Liver (tissue), 9 donors: ENCODE measurements around the gene NAGPA. TPM values are rescaled to one million over a fixed set of nuclear protein-coding genes. Genes with fewer than 3 reads are reported as not detected.

Source experiments
- DNase-seq: peaks from one replicate; pipeline ENCODE4 v3.0.0-alpha.2; 2017; ENCODE audit warnings: low spot score
- H3K27ac ChIP-seq, 2 donors: one replicate each; pipeline ENCODE4 v1.7.0; 2013; ENCODE audit warnings: inconsistent platforms in 2 of 2, low read length in 2 of 2, control low read depth in 1 of 2, low read depth in 1 of 2, mild to moderate bottlenecking in 1 of 2
- H3K27me3 ChIP-seq, 4 donors: one replicate each; pipeline versions ENCODE4 v1.6.1 to v1.7.0; 2013; ENCODE audit warnings: low read length in 3 of 4, inconsistent platforms in 1 of 4, mild to moderate bottlenecking in 1 of 4, moderate library complexity in 1 of 4; ENCODE audit not compliant: control insufficient read depth in 4 of 4, insufficient read depth in 4 of 4
- H3K36me3 ChIP-seq, 4 donors: one replicate each; pipeline versions ENCODE4 v1.6.1 to v1.7.0; 2013; ENCODE audit warnings: low read length in 3 of 4, mild to moderate bottlenecking in 3 of 4, low read depth in 1 of 4, moderate library complexity in 1 of 4; ENCODE audit not compliant: control insufficient read depth in 4 of 4, insufficient read depth in 3 of 4
- H3K4me1 ChIP-seq, 4 donors: one replicate each; pipeline versions ENCODE4 v1.6.1 to v1.7.0; 2013; ENCODE audit warnings: low read length in 3 of 4, mild to moderate bottlenecking in 3 of 4, moderate library complexity in 1 of 4; ENCODE audit not compliant: control insufficient read depth in 4 of 4, insufficient read depth in 4 of 4
- H3K4me3 ChIP-seq, 3 donors: one replicate each; pipeline versions ENCODE4 v1.6.1 to v1.7.0; 2013; ENCODE audit warnings: low read length in 3 of 3, control low read depth in 1 of 3, low read depth in 1 of 3, mild to moderate bottlenecking in 1 of 3
- H3K9ac ChIP-seq, 2 donors: one replicate each; pipeline ENCODE4 v1.7.0; 2013; ENCODE audit warnings: low read length in 2 of 2, mild to moderate bottlenecking in 2 of 2, moderate library complexity in 2 of 2, control low read depth in 1 of 2, low read depth in 1 of 2
- H3K9me3 ChIP-seq, 4 donors: one replicate each; pipeline versions ENCODE4 v1.6.1 to v1.7.0; 2013; ENCODE audit warnings: low read length in 3 of 4; ENCODE audit not compliant: control insufficient read depth in 4 of 4
- CTCF ChIP-seq: fragments of 150-350 bp; IDR thresholded peaks from 2 replicates; pipeline ENCODE4 v1.5.1; 2017; ENCODE audit warnings: improper control_type of control experiment, low read depth, low read length; ENCODE audit not compliant: missing input control
- EGR1 ChIP-seq, 2 donors: IDR thresholded peaks; 2 replicates each; pipeline ENCODE4 v1.6.1; 2016 to 2018; ENCODE audit warnings: antibody characterized with exemption in 2 of 2, low read depth in 2 of 2
- FOXA1 ChIP-seq: IDR thresholded peaks from 2 replicates; pipeline ENCODE4 v1.6.1; 2016; ENCODE audit warnings: antibody characterized with exemption
- FOXA2 ChIP-seq: IDR thresholded peaks from 2 replicates; pipeline ENCODE4 v1.6.1; 2016; ENCODE audit warnings: antibody characterized with exemption
- GABPA ChIP-seq, 2 donors: IDR thresholded peaks in 1 of 2; conservative IDR thresholded peaks in 1 of 2; 2 replicates each; pipeline ENCODE4 v1.6.1; 2016; ENCODE audit warnings: antibody characterized with exemption in 2 of 2, mild to moderate bottlenecking in 1 of 2, moderate library complexity in 1 of 2
- HNF4A ChIP-seq, 2 donors: conservative IDR thresholded peaks; 2 replicates each; pipeline ENCODE4 v1.6.1; 2016; ENCODE audit warnings: antibody characterized with exemption in 2 of 2, mild to moderate bottlenecking in 2 of 2
- HNF4G ChIP-seq: IDR thresholded peaks from 2 replicates; pipeline ENCODE4 v1.6.1; 2016; ENCODE audit warnings: antibody characterized with exemption
- JUND ChIP-seq, 2 donors: IDR thresholded peaks; 2 replicates each; pipeline ENCODE4 v1.6.1; 2016; ENCODE audit warnings: antibody characterized with exemption in 2 of 2
- NR2F2 ChIP-seq: IDR thresholded peaks from 2 replicates; pipeline ENCODE4 v1.6.1; 2016; ENCODE audit warnings: antibody characterized with exemption
- RAD21 ChIP-seq, 2 donors: IDR thresholded peaks; 2 replicates each; pipeline ENCODE4 v1.6.1; 2016; ENCODE audit warnings: antibody characterized with exemption in 2 of 2, mild to moderate bottlenecking in 2 of 2
- REST ChIP-seq: IDR thresholded peaks from 2 replicates; pipeline ENCODE4 v1.6.1; 2016; ENCODE audit warnings: antibody characterized with exemption, mild to moderate bottlenecking
- RXRA ChIP-seq, 2 donors: IDR thresholded peaks; 2 replicates each; pipeline ENCODE4 v1.6.1; 2017 to 2018; ENCODE audit warnings: antibody characterized with exemption in 2 of 2, mild to moderate bottlenecking in 1 of 2
- SP1 ChIP-seq: IDR thresholded peaks from 2 replicates; pipeline ENCODE4 v1.6.1; 2018; ENCODE audit warnings: antibody characterized with exemption, mild to moderate bottlenecking
- TAF1 ChIP-seq: conservative IDR thresholded peaks from 2 replicates; pipeline ENCODE4 v1.6.1; 2016; ENCODE audit warnings: antibody characterized with exemption, mild to moderate bottlenecking
- YY1 ChIP-seq: IDR thresholded peaks from 2 replicates; pipeline ENCODE4 v1.6.1; 2016; ENCODE audit warnings: antibody characterized with exemption, mild to moderate bottlenecking
- WGBS: extraction: QIAGEN DNeasy Blood & Tissue Kit; methylation state at CpG from one replicate; pipeline ENCODE4 v1.1.7; 2013; 5-methylcytosine and 5-hydroxymethylcytosine counted together
- polyA plus RNA-seq, 2 donors: library from polyadenylated mRNA; stranded (reverse) in 1 of 2; unstranded in 1 of 2; fragments of 200-250 nt in 1 of 2; fragments of >200 nt in 1 of 2; fragmentation: Nextera tagmentation in 1 of 2; extraction: Ambion mirVana in 1 of 2; gene quantifications; one replicate each; pipeline versions ENCODE4 v1.2.1 to v1.2.3, GENCODE V29; 2013 to 2015
- total RNA-seq, 2 donors: library from RNA; depleted of rRNA; stranded (reverse); fragments of >200 nt; gene quantifications; one replicate each; pipeline ENCODE4 v1.2.3, GENCODE V29; 2014
- TF ChIP-seq, protein P1 (sequence below): IDR thresholded peaks from 2 replicates; pipeline ENCODE4 v1.6.1; 2016; ENCODE audit warnings: antibody characterized with exemption
- TF ChIP-seq, protein P2 (sequence below): IDR thresholded peaks from 2 replicates; pipeline ENCODE4 v1.6.1; 2016; ENCODE audit warnings: antibody characterized with exemption
- donor health status: healthy.
- donor health status: healthy.
- donor health status: healthy.
- donor health status: healthy.
- donor health status: healthy.

Gene NAGPA
- total and polyA plus RNA-seq, 4 donors, result 5.4 to 13.4 (median 10.7) TPM

- Histone ChIP-seq H3K27me3 (no peaks in the 10 kb centered on the region), H3K36me3 (no peaks in the 10 kb centered on the region), H3K9me3 (no peaks in the 10 kb centered on the region), H3K9ac (no peak overlapping the region), H3K4me3 (no peak overlapping the region), H3K27ac (no peak overlapping the region), H3K4me1 (no peaks in the 10 kb centered on the region)
- TF ChIP-seq NR2F2 (no peak), RXRA (IDR thresholded peaks at IDR 0.05) (no peak), FOXA2 (no peak), TAF1 (no peak), FOXA1 (no peak), YY1 (no peak), REST (no peak), RAD21 (IDR thresholded peaks at IDR 0.05) (no peak), HNF4A (conservative IDR thresholded peaks at IDR 0.05) (no peak), CTCF (no peak), SP1 (no peak), GABPA (IDR thresholded peaks at IDR 0.05 in 1 of 2, conservative IDR thresholded peaks at IDR 0.05 in 1 of 2) (no peak), JUND (IDR thresholded peaks at IDR 0.05) (no peak), EGR1 (IDR thresholded peaks at IDR 0.05; ENCODE audit: low read depth in 2 of 2) (no peak), HNF4G (no peak)
- TF ChIP-seq, protein P1, sequence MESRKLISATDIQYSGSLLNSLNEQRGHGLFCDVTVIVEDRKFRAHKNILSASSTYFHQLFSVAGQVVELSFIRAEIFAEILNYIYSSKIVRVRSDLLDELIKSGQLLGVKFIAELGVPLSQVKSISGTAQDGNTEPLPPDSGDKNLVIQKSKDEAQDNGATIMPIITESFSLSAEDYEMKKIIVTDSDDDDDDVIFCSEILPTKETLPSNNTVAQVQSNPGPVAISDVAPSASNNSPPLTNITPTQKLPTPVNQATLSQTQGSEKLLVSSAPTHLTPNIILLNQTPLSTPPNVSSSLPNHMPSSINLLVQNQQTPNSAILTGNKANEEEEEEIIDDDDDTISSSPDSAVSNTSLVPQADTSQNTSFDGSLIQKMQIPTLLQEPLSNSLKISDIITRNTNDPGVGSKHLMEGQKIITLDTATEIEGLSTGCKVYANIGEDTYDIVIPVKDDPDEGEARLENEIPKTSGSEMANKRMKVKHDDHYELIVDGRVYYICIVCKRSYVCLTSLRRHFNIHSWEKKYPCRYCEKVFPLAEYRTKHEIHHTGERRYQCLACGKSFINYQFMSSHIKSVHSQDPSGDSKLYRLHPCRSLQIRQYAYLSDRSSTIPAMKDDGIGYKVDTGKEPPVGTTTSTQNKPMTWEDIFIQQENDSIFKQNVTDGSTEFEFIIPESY, result no peak
- TF ChIP-seq, protein P2, sequence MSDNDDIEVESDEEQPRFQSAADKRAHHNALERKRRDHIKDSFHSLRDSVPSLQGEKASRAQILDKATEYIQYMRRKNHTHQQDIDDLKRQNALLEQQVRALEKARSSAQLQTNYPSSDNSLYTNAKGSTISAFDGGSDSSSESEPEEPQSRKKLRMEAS, result no peak
- DNase-seq, result no peak
- 82% methylated on average over 7 of the region's 7 CpGs for WGBS
Observed at GRCh38 chr16:5040451-5040850, 6.7 kb upstream of the NAGPA start.
